ENCODE data around the gene ITGAX.

DNA sequence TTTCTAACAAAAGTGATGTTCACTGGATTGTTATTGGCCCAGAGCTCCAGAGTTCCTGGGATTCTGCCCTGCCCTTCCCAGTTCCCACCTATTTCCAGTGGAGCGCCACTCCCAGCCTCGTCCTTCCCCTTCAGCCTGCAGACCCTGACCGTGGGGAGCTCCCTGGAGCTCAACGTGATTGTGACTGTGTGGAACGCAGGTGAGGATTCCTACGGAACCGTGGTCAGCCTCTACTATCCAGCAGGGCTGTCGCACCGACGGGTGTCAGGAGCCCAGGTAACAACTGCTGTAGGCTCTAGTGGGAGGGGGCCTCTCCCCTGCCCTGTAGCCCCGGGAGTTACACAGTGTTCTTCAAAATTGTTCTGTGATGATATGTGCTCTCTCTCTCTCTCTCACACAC is 61.4 kb downstream of the ITGAX start:
- TF ChIP-seq EZH2 (IDR thresholded peaks at IDR 0.05; ENCODE audit: insufficient read depth, poor library complexity, severe bottlenecking) (no peak), EZH2phosphoT487 (IDR thresholded peaks at IDR 0.05; ENCODE audit: insufficient read depth, low read depth) (no peak)

Data from GM23248 (cell line).